ENCODE measurements around the gene LEMD3. TPM values are rescaled to one million over a fixed set of nuclear protein-coding genes. Genes with fewer than 3 reads are reported as not detected.

The LEMD3 gene
- total RNA-seq, 1 experiment from 2014 or later: 26.9 TPM

- TF ChIP-seq TCF7L2 (IDR thresholded peaks at IDR 0.05; ENCODE audit: low read depth, low read length) (no peak), SIN3A (IDR thresholded peaks at IDR 0.05; ENCODE audit: borderline replicate concordance, insufficient read depth, low read depth, low read length) (no peak), POLR2AphosphoS5 (IDR thresholded peaks at IDR 0.05; ENCODE audit: low read depth, low read length) (no peak), CTCF (IDR thresholded peaks at IDR 0.05) (no peak), REST (IDR thresholded peaks at IDR 0.05; ENCODE audit: insufficient read depth in 1 of 2, low read depth in 2 of 2, low read length in 1 of 2) (no peak)
- intact Hi-C loops (cut with micrococcal nuclease; ENCODE audit: unreplicated experiment): no loop called here
- ATAC-seq (no peak), DNase-seq (ENCODE audit: low read depth, low spot score) (no peak)
- CTCF ChIA-PET: interaction anchor here (0.5 kb wide), 1 partner anchor 950 kb away, joined by 9 read pairs; no protein-coding TSS in a partner anchor
- Histone ChIP-seq H3K4me1 (ENCODE audit: control insufficient read depth, insufficient read depth, low read length) (peaks cover 13% of the 10 kb centered on the region), H3K4me3 (ENCODE audit: low read depth in 2 of 2, low read length in 2 of 2) (peak overlapping the region; percentile 81 to 82), H3K27ac (ENCODE audit: low read length) (peak overlapping the region; percentile 49), H3K27me3 (ENCODE audit: control insufficient read depth, insufficient read depth, low read length) (no peaks in the 10 kb centered on the region), H3K9me3 (ENCODE audit: control insufficient read depth, insufficient read depth, low read depth, low read length) (no peaks in the 10 kb centered on the region), H3K36me3 (ENCODE audit: control insufficient read depth, insufficient read depth, low read length) (peaks cover 3% of the 10 kb centered on the region)
- no TSS peak for BruUV-seq (replicated peaks)
- in situ Hi-C loops (cut with HindIII; ENCODE audit: low pct_unique_long_range_greater_than_20kb, low sequenced_read_pairs): no loop called here
- POLR2A ChIA-PET: interaction anchor here (0.6 kb wide), 1 partner anchor 14 kb away, joined by 4 read pairs; no protein-coding TSS in a partner anchor
Observed at GRCh38 chr12:65171073-65171472, 1.7 kb downstream of the LEMD3 start.

GRCh38 chr12:65171870-65172269, 2.5 kb downstream of the LEMD3 start:
- no peak for TF ChIP-seq CTCF (IDR thresholded peaks at IDR 0.05)
- TF ChIP-seq SIN3A (IDR thresholded peaks at IDR 0.05; ENCODE audit: borderline replicate concordance, insufficient read depth, low read depth, low read length): no peak
- no peak for TF ChIP-seq REST (IDR thresholded peaks at IDR 0.05; ENCODE audit: insufficient read depth in 1 of 2, low read depth in 2 of 2, low read length in 1 of 2)
- no peak for TF ChIP-seq TCF7L2 (IDR thresholded peaks at IDR 0.05; ENCODE audit: low read depth, low read length)
- no peak for TF ChIP-seq POLR2AphosphoS5 (IDR thresholded peaks at IDR 0.05; ENCODE audit: low read depth, low read length)
- BruUV-seq (replicated peaks): TSS peak; percentile 61
- Histone ChIP-seq H3K36me3 (ENCODE audit: control insufficient read depth, insufficient read depth, low read length) (peaks cover 5% of the 10 kb centered on the region), H3K4me1 (ENCODE audit: control insufficient read depth, insufficient read depth, low read length) (peaks cover 13% of the 10 kb centered on the region), H3K27me3 (ENCODE audit: control insufficient read depth, insufficient read depth, low read length) (no peaks in the 10 kb centered on the region), H3K27ac (ENCODE audit: low read length) (0 out of 2 replicates have a peak overlapping the region, but pooled peaks have one; percentile 51), H3K9me3 (ENCODE audit: control insufficient read depth, insufficient read depth, low read depth, low read length) (no peaks in the 10 kb centered on the region), H3K4me3 (ENCODE audit: low read depth in 2 of 2, low read length in 2 of 2) (peak overlapping the region; percentile 81 to 82)
- ChIA-PET CTCF (no interaction called here), POLR2A (no interaction called here)
- DNase-seq (ENCODE audit: low read depth, low spot score) (no peak), ATAC-seq (no peak)
- intact Hi-C loops (cut with micrococcal nuclease; ENCODE audit: unreplicated experiment): no loop called here
- in situ Hi-C loops (cut with HindIII; ENCODE audit: low pct_unique_long_range_greater_than_20kb, low sequenced_read_pairs): no loop called here
